IMR-90 (cell line): ENCODE measurements around the gene RRP7A. TPM values are rescaled to one million over a fixed set of nuclear protein-coding genes. Genes with fewer than 3 reads are reported as not detected.

Experiments
- ATAC-seq: fragments of 200-7000 bp; cut with Tn5 transposase; 2 replicates; pipeline ENCODE4 v1.9.1; 2020; ENCODE audit warnings: low read depth, mild to moderate bottlenecking, moderate library complexity
- BruUV-seq: library from RNA; stranded (reverse); fragments of 400-500 nt; replicated peaks from 2 replicates; lab custom pipeline; 2021; lab: Mats Ljungman, UMichigan
- CTCF ChIA-PET: fragments of 300-600 bp; formaldehyde crosslinking; extraction: SDS; loops from one replicate; lab custom pipeline; 2021; ENCODE audit warnings: antibody characterized with exemption; lab: Yijun Ruan, JAX
- POLR2A ChIA-PET: fragments of 300-600 bp; sonication (Branson Sonifier 250); formaldehyde crosslinking; loops from one replicate; lab custom pipeline; 2022; ENCODE audit warnings: antibody characterized with exemption; ENCODE audit not compliant: unreplicated experiment; lab: Charles Lee
- DNase-seq: peaks from one replicate; pipeline ENCODE4 v3.0.0; 2013
- H2AFZ ChIP-seq: replicated peaks from 2 replicates; pipeline ENCODE3; 2013; ENCODE audit warnings: low read length, mild to moderate bottlenecking; ENCODE audit not compliant: poor library complexity
- H2AK5ac ChIP-seq: 2 replicates; pipeline ENCODE4 v1.6.1; 2013; ENCODE audit warnings: low read depth, low read length, inconsistent platforms
- H2AK9ac ChIP-seq: replicated peaks from 2 replicates; pipeline ENCODE3; 2013; ENCODE audit warnings: mild to moderate bottlenecking, low read depth, low read length, moderate library complexity; ENCODE audit not compliant: poor library complexity
- H2BK120ac ChIP-seq: 2 replicates; pipeline ENCODE4 v1.6.1; 2013; ENCODE audit warnings: low read depth, low read length, inconsistent platforms
- H2BK15ac ChIP-seq: 3 replicates; pipeline ENCODE4 v1.6.1; 2013; ENCODE audit warnings: low read depth, low read length, inconsistent platforms
- H2BK20ac ChIP-seq: 2 replicates; pipeline ENCODE4 v1.6.1; 2013; ENCODE audit warnings: low read depth, mild to moderate bottlenecking, inconsistent platforms, low read length, moderate library complexity
- H2BK5ac ChIP-seq: 2 replicates; pipeline ENCODE4 v1.6.1; 2013; ENCODE audit warnings: mild to moderate bottlenecking, low read depth, low read length, inconsistent platforms; ENCODE audit not compliant: poor library complexity, severe bottlenecking
- H3K14ac ChIP-seq: replicated peaks from 2 replicates; pipeline ENCODE4 v1.6.1; 2013; ENCODE audit warnings: low read depth, low read length, inconsistent platforms
- H3K18ac ChIP-seq: 2 replicates; pipeline ENCODE4 v1.6.1; 2013; ENCODE audit warnings: low read depth, low read length, control low read depth
- H3K23ac ChIP-seq: 2 replicates; pipeline ENCODE4 v1.6.1; 2013; ENCODE audit warnings: low read depth, low read length, inconsistent platforms
- H3K27ac ChIP-seq: 2 replicates; pipeline ENCODE4 v1.5.1; 2013; ENCODE audit warnings: mild to moderate bottlenecking, control low read depth, low read length; ENCODE audit not compliant: insufficient read depth
- H3K27me3 ChIP-seq: 2 replicates; pipeline ENCODE4 v1.6.1; 2013; ENCODE audit warnings: low read length; ENCODE audit not compliant: control insufficient read depth, insufficient read depth
- H3K36me3 ChIP-seq: 2 replicates; pipeline ENCODE4 v1.6.1; 2013; ENCODE audit warnings: low read length, mixed read lengths; ENCODE audit not compliant: control insufficient read depth, insufficient read depth
- H3K4ac ChIP-seq: 2 replicates; pipeline ENCODE4 v1.6.1; 2013; ENCODE audit warnings: low read depth, low read length, inconsistent platforms
- H3K4me1 ChIP-seq: 2 replicates; pipeline ENCODE4 v1.6.1; 2013; ENCODE audit warnings: low read length, mixed read lengths; ENCODE audit not compliant: control insufficient read depth, insufficient read depth
- H3K4me2 ChIP-seq: 2 replicates; pipeline ENCODE4 v1.6.1; 2013; ENCODE audit warnings: low read depth, mild to moderate bottlenecking, control low read depth, low read length, moderate library complexity
- H3K4me3 ChIP-seq: 2 replicates; pipeline ENCODE4 v1.5.1; 2013; ENCODE audit warnings: low read depth, mild to moderate bottlenecking, control low read depth, low read length, moderate library complexity; ENCODE audit not compliant: insufficient read depth
- H3K56ac ChIP-seq: 2 replicates; pipeline ENCODE4 v1.6.1; 2013; ENCODE audit warnings: low read length, inconsistent platforms; ENCODE audit not compliant: insufficient read depth; ENCODE audit errors: extremely low read depth
- H3K79me1 ChIP-seq, 2 experiments: 2 replicates each; pipeline ENCODE4 v1.6.1; 2013; ENCODE audit warnings: low read length in 2 of 2, inconsistent platforms in 1 of 2, low read depth in 1 of 2
- H3K9ac ChIP-seq: 2 replicates; pipeline ENCODE4 v1.6.1; 2013; ENCODE audit warnings: low read depth, low read length, control low read depth
- H3K9me1 ChIP-seq: 2 replicates; pipeline ENCODE4 v1.6.1; 2013; ENCODE audit warnings: low read length, inconsistent platforms; ENCODE audit not compliant: insufficient read depth
- H3K9me3 ChIP-seq: 2 replicates; pipeline ENCODE4 v1.6.1; 2013; ENCODE audit warnings: low read length; ENCODE audit not compliant: control insufficient read depth, insufficient read depth
- H4K20me1 ChIP-seq: 2 replicates; pipeline ENCODE4 v1.6.1; 2013; ENCODE audit warnings: low read length, inconsistent platforms; ENCODE audit not compliant: insufficient read depth
- H4K5ac ChIP-seq: 2 replicates; pipeline ENCODE4 v1.6.1; 2013; ENCODE audit warnings: mild to moderate bottlenecking, low read depth, low read length, control low read depth
- H4K8ac ChIP-seq, 2 experiments: 2 replicates each; pipeline ENCODE4 v1.6.1; 2013; ENCODE audit warnings: low read depth in 2 of 2, low read length in 2 of 2, control low read depth in 1 of 2, inconsistent platforms in 1 of 2
- H4K91ac ChIP-seq: 2 replicates; pipeline ENCODE4 v1.6.1; 2013; ENCODE audit warnings: low read depth, low read length, inconsistent platforms; ENCODE audit not compliant: insufficient read depth
- RFX5 ChIP-seq: IDR thresholded peaks from 2 replicates; pipeline ENCODE4 v1.8.0; 2012; ENCODE audit warnings: low read depth, mild to moderate bottlenecking, low read length, moderate library complexity
- WGBS, 2 experiments: methylation state at CpG; one replicate each; pipeline versions ENCODE4 v1.1.5 to v1.1.7; 2013; ENCODE audit warnings: missing lambda C conversion rate in 2 of 2; ENCODE audit not compliant: insufficient read length in 1 of 2; ENCODE audit errors: extremely low coverage in 2 of 2; 5-methylcytosine and 5-hydroxymethylcytosine counted together
- dilution Hi-C: fragments of 300-500 bp; cut with HindIII; formaldehyde crosslinking; loops from one replicate; pipeline ENCODE4 v1.14.3; 2018; ENCODE audit warnings: low sequenced_read_pairs; ENCODE audit not compliant: unreplicated experiment
- in situ Hi-C: fragments of 300-500 bp; cut with MboI; formaldehyde crosslinking; loops from 3 replicates; pipeline ENCODE4 v1.14.3; 2019; ENCODE audit warnings: low sequenced_read_pairs, inconsistent platforms, mixed read lengths
- intact Hi-C: fragments of 100-400 bp; cut with micrococcal nuclease; formaldehyde crosslinking; loops from 2 replicates; pipeline ENCODE4 v1.10.0; 2022
- polyA plus RNA-seq, 3 experiments: library from polyadenylated mRNA; depleted of rRNA; stranded (reverse); fragments of >200 nt; gene quantifications; 2 replicates each; pipeline ENCODE4 v1.2.3, GENCODE V29; 2012; ENCODE audit warnings: low replicate concordance in 1 of 3
- total RNA-seq: library from RNA; depleted of rRNA; stranded (reverse); fragments of >200 nt; gene quantifications from 2 replicates; pipeline ENCODE4 v1.2.3, GENCODE V29; 2012

Gene RRP7A
- total and polyA plus RNA-seq, 2 of the 4 experiments (the other 2 are of a cell fraction), result 25.5 to 29.2 TPM

DNA sequence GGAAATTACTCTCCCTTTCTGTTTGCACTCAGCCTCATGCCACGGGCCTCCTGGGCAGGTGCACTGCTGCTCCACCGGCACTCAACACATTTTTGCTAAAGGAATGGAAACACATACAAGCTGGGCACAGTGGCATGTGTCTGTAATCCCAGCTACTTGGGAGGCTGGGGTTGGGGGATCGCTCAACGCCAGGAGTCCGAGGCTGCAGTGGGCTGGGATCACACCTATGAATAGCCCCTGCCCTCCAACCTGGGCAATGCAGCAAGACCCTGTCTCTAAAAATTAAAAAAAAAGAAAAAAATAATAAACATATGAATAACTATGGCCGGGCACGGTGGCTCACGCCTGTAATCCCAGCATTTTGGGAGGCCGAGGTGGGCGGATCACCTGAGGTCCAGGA lies 30.6 kb downstream of the RRP7A start:
- H3K36me3 ChIP-seq, result no peaks in the 10 kb centered on the region
- in situ Hi-C loops (no loop called here), intact Hi-C loops (no loop called here), dilution Hi-C loops (no loop called here)
- no peak overlapping the region for H4K5ac ChIP-seq
- no TSS peak for BruUV-seq
- ChIA-PET CTCF (no interaction called here), POLR2A (no interaction called here)
- H4K8ac ChIP-seq, result no peak overlapping the region
- no peaks in the 10 kb centered on the region for H3K79me1 ChIP-seq
- no peak overlapping the region for H2AK9ac ChIP-seq
- DNase-seq, result no peak
- H3K56ac ChIP-seq, result no peak overlapping the region
- H3K9me3 ChIP-seq, result no peaks in the 10 kb centered on the region
- no peak for TF ChIP-seq RFX5
- H2BK120ac ChIP-seq, result no peak overlapping the region
- H4K20me1 ChIP-seq, result no peaks in the 10 kb centered on the region
- H3K4me3 ChIP-seq, result no peak overlapping the region
- peaks cover 16% of the 10 kb centered on the region for H3K27me3 ChIP-seq
- no peak for ATAC-seq
- no peak overlapping the region for H3K27ac ChIP-seq
- H3K9me1 ChIP-seq, result no peaks in the 10 kb centered on the region
- no peak overlapping the region for H4K91ac ChIP-seq
- H3K14ac ChIP-seq, result no peak overlapping the region
- H3K4me2 ChIP-seq, result no peak overlapping the region
- no peaks in the 10 kb centered on the region for H3K4me1 ChIP-seq
- H3K4ac ChIP-seq, result no peak overlapping the region
- no peak overlapping the region for H3K9ac ChIP-seq
- no peak overlapping the region for H3K18ac ChIP-seq
- no peak overlapping the region for H2BK20ac ChIP-seq
- H2BK5ac ChIP-seq, result no peak overlapping the region
- no peak overlapping the region for H3K23ac ChIP-seq
- WGBS, 2 experiments, result 83% methylated on average over 1 of the region's 10 CpGs; no CpG with 5 or more reads in 1 of the 2 experiments
- no peak overlapping the region for H2BK15ac ChIP-seq
- H2AFZ ChIP-seq, result no peak overlapping the region
- no peak overlapping the region for H2AK5ac ChIP-seq
